Measurements from ENCODE around the gene KCTD6.

Gene KCTD6

DNA sequence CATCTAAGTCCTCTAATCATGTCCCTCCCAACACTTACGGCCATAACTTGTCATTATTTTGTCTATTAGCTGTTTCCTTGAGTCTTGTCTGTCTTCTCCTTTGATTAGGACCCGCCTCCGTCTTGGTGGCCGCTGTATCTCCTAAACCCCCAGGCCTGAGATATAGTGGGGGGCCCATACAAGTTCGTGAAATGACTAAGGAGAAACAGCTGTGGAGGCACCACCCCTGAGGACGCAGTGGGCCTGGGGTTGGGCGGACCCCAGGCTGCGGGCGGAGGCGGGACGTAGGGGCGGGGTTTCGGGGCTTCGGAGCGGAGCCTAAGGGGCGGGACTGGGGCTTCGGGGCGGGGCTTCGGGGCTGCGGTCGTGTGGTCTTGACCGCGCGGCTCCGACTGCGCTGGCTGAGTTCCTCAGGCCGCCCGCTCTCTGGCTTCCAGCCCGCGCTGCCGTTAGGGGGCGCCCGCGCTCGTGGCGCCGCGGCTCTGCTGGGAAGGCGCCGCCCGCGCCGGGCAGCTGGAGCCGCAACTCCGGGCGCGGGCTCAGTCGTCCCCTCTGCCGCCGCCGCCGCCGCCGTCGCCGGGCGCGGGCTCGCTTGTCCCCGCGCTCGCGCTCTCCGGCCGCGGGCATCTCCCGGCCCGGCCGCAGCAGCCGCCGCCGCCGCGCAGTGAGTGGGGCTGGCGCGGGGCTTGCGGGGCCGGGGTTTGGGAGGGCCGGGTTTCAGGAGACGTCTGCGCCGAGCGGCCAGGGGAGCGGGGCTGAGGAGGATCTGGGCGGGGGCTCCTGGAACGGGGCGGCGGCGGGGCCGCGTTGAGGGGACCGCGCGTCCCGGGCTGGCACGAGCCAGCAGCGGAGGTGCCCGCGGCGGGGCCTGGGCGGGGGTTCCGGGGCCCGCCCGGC lies at the start of gene KCTD6:
KCTD6 (plus strand) TSS at position 591 of the 897 bp plus-strand sequence. CDS start 6,660 bp downstream, outside the sequence.
- peak; percentile 81 to 87 (median 86) for DNase-seq

DNA sequence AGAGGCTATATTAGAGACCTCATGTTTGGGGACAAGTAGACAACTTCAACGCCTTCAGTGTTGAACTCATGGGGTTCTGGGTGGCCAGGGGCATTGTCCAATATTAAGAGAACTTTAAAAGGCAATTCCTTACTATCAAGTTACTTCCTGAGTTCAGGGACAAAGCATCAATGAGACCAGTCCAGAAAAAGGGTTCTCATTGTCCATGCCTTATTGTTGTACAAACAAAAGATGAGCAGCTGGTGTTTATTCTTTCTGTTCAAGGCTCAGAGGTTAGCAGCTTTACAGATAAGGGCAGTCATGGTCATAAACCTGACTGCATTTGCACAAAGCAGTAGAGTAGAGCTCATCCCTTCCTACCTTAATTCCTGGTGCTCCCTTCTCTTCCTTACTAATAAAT lies 39.7 kb upstream of the KCTD6 start:
- peak in 2 of 3 experiments; percentile 14 to 46 for DNase-seq

DNA sequence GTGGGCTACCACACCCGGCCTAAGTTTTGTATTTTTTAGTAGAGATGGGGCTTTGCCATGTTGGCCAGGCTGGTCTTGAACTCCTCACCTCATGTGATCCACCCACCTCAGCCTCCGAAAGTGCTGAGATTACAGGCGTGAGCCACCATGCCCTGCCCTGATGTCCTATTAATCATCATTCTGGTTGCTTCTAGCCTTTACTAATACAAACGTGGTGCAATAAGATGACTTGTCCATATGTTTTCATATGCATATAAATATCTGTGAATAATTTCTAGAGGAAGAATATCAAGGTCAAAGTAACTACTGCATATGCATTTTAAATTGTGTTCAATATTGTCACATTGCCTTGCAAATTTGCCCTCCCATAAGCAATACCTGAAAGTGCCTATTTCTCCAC lies 32.7 kb upstream of the KCTD6 start:
- DNase-seq: no peak

DNA sequence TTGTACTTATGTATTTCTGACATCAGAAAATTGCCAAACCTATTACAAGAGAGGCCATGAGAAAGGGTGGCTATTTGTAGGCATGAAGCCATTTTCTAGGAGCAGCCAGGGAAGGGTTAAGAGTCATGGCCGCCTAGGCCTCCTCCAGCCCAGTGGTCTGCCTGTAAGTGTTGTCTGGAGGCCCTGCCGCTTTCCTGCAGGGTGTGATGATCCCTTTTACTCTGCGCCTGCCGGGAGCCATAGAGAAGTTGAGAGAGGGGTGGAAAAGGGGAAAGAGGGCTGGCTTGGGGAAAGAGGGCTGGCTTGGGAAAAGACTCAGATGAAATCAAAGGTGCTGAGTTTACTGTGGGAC lies 29.1 kb upstream of the KCTD6 start:
- DNase-seq: no peak

DNA sequence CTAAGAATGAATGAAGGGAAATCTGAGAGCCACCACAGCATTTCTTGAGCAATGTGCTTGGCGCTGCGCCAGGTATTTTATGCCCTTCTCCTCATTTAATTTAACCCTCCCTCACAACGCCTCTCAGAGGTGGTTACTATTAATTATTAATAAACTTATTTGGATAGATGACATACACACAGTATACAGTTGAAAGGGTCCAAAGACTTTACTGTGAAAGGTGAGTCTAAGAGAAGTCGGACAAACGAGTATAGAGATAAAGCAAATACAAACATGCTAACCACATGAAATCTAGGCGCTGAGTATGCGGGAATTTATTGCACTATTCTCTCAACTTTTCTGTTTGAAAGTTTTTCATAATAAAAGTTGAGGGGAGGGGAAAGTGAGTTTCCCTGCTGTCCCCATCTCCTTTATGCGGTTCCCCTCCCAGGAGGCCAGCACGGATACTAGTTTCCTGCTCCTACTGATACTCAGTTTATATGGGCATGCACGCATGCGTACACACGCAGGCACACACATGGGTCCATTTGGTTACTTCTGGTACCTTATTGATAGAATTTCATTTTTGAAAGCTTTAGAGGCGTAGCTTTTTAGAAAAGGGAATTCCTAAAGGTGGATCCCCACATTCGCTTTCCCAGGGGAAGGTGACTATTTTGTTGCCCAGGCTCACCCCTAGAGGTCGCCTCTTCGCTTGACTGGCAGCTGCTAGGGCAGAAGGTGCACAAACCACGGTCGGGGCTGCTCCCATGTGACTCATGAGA lies 28.5 kb upstream of the KCTD6 start:
- peak; percentile 30 to 63 (median 38) for DNase-seq

DNA sequence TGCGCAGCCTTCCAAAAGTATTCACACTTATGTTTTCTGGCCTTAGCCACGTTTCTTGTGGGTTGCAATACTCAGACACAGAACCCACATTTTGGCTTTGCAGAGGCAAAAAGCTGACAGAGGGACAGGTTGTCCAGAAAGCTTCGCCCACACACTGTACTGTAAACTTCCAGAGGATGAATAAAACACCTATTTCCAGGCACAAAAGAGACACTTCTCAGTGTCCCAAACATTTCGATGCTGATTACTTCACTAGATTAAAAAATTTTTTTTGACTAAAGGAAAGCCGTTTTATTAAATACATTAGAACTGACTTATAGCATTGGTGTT lies 28.0 kb upstream of the KCTD6 start:
- DNase-seq: no peak

DNA sequence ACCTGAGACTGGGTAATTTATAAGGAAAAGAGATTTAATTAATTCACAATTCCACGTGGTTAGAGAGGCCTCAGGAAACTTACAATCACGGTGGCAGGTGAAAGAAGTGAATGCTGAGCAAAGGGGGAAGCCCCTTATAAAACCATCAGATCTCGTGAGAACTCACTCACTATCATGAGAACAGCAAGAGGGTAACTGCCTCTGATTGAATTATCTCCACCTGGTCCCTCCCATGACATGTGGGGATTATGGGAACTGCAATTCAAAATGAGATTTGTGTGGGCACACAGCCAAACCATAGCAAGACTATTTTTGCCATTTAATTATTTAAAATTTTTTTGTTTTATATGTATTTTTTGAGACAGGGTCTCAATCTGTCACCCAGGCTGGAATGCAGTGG lies 27.0 kb upstream of the KCTD6 start:
- DNase-seq: no peak

DNA sequence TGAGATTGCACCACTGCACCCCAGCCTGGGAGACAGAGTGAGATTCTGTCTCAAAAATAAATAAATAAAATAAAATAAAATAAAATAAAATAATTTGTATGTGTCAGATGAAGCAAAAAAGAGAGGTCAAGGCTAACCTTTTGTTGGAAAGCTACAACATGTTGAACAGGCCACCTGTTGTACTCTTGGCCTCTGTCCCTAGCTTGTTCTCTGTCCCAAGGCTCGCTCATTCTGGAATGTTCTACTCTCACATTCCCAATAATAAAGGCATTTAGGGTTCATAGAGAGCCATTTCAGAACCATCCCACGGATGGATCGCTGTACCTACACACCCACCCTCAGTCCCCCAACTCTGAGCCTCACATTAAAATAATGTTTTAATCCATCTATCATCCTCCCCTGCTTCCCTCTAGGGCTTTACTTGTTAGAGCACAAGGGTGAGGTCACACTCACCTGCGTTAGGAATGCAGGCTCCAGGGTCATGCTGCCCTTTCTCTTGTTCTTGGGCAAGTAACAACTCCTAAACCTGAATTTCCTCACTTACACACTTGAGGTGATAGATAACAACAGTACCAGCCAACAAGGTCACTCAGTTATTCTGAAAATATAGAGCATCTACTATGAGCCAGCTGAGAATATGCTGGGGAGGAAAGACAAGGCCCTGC lies 24.9 kb upstream of the KCTD6 start:
- no peak for DNase-seq

DNA sequence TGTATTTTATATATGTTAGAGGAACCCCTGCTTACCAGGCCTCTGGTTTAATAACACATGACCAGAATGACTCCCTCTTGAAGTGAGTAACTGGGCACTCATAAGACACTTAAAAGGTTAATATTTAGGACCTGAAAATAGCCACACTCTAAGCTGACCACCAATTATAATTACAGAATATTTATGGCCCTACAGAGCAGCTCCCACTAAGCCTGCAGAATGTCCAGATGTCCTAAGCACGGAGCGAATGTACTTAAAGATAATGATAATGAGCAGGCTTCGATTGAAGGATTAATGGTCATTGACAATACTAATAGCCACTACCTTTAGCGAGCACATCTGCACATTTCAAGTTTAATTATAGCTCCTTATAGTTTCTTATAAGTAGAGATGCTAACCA lies 22.8 kb upstream of the KCTD6 start:
- peak in 2 of 3 experiments; percentile 10 to 76 for DNase-seq

DNA sequence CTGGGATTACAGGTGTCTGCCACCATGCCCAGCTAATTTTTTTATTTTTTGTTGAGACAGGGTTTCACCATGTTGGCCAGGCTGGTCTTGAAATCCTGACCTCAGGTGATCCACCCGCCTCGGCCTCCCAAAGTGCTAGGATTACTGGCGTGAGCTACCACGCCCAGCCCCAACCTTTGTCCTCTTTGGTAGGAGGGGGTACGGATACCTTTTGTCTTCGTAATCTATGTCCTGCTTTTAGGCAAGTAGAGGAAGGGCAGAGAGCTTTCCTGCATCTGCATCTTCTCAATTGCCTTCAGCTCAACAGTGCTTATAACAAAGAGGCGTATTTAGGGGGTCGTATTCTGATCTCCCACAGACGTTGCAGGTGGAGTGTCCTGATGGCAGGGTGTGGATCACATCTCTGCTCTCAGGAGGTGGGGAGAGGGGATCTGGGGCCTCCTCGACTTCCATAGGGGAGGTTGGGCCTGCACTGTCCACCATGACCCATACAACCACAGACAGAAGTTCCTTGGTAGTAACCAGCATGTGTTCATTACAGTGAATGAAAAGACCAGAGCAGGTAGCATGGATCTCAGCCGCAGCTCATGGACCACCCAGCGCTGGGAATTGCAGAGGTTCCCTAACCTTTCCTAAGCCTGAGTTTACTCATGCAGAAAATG lies 21.4 kb upstream of the KCTD6 start:
- DNase-seq: no peak

DNA sequence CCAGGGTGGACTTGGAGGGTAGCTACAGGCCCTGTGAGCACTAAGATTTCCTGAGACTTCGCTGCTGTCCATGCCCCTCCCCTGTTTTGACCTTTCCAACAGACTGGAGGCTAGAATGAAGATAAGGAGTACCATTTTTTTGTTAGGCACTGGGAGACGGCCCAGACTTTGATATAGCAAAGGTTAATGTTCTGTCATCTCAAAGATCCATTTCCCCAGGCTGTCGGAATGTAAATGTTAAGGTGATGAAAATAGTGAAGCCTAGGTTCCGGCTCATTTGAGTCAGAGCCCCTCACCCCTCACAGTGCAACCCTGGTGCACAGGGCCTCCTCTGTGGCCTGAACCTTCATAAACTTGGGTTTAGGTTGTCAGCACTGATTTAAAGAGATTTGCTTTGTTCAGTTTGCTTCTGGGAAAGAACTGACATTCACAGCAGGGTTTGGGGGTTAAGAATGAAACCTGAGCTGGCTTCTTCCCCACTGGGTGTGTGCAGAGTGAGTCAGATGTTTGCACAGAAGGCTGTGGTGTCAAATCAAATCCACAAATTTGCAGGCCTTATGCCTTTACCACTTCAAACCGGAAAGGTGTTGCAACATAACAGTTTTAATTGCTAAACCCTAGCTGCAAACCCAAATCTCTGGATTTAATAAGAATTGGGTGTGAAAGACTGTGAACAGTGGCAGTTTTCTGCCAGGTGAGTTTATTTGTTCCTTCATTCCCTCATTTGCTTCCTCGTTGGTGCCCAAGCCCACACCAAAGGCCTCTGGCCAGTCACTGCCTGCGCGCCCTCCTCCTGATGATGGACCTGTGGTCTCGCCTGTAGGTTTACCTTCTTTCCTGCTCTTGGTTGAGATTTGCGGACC lies 20.6 kb upstream of the KCTD6 start:
- DNase-seq: peak; percentile 65 to 95 (median 80)

DNA sequence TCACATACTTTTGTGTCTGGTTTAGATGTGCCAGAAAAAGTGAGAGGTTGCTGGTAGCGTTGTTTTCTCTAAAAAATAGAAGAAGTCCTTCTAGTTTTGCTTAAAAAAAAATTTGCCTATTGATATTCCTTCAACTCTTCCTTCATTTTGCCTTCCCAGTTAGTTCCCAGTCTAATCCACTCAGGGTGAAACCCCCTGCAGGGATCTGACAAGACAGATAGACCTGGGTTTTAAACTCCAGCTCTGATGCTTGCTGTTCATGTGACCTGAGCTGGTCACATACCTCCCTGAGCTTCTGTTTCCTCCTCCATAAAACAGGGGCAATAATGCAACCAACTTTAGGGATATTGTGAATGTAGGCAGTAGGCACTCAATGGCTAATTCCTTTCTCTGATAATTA lies 18.6 kb upstream of the KCTD6 start:
- DNase-seq: no peak

DNA sequence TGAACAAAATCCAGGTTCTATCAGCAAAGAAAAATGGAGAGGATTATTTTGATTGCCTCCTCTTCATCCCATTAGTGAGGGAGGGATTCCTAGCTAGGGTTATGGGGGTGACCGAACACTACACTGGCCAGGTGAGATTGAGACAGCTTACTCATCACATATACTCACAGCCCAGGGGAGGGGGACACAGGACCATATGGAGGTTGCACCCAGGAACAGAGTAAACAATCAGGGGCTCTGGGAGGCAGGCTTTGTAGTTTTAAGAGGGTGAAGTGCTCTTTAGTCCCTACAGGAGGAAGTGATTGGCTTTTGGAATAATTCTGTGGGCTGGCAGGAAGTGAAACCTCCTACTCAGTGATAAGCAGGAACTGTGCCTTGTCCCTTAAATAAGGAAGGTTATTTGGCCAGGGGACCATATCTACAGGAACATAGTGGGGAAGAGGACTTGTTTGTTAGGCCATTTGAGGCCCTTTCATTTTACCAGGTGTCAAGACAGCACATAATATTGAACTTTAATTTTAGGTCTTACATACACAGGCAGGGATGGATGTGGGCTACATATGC lies 17.5 kb upstream of the KCTD6 start:
- DNase-seq: peak in 1 of 3 experiments; percentile 7

DNA sequence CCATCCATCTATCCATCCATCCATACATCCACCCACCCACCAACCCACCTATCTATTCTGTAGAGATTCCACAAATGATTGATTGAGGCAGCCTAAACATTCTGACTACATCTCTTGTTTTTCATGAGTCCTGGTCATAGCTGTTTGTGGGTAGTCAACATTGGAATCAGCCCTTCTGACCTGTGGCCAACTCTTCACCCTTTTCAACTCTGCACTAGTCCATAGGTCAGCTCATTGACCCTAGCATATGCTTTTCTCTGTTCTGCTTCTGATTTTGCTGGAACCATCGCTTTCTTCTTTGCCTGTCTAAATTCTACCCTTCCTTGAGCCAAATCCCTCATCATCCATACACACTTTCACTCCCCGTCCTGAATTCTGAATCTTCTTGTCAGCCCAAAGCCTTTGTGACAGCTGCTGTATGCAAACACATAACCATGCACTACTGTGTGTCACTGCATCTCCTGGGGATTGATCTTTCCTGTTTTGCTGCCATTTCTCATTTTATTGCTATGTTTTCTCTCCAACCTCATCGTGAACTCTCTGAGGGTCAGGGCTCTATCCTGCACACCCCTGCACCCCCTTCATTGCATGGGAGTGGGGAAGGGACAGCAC lies 16.8 kb upstream of the KCTD6 start:
- no peak for DNase-seq

DNA sequence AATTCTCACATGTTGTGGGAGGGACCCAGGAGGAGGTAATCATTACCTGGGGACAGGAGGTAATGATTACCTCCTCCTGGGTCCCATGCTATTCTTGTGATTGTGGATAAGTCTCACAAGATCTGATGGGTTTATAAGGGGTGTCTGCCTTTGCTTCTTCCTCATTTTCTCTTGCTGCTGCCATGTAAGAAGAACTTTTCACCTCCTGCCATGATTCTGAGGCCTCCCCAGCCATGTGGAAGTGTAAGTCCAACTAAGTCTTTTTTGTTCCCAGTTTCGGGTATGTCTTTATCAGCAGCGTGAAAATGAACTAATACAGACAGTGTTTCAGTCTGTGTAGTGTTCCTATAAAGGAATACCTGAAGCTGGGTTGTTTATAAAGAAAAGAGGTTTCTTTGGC lies 13.1 kb upstream of the KCTD6 start:
- DNase-seq: no peak

DNA sequence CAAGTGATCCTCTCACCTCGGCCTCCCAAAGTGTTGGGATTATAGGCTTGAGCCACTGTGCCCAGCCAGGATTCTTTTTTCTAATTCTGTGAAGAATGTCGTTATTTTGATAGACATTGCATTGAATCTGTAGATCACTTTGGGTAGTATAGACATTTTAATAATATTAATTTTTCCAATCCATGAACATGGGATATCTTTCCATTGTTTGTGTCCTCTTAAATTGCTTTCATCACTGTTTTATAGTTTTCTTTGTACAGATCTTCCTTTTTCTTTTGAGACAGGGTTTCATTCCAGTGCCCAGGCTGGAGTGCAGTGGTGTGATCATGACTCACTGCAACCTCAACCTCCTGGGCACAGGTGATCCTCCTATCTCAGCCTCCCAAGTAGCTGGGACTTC lies 11.6 kb upstream of the KCTD6 start:
- no peak for DNase-seq

DNA sequence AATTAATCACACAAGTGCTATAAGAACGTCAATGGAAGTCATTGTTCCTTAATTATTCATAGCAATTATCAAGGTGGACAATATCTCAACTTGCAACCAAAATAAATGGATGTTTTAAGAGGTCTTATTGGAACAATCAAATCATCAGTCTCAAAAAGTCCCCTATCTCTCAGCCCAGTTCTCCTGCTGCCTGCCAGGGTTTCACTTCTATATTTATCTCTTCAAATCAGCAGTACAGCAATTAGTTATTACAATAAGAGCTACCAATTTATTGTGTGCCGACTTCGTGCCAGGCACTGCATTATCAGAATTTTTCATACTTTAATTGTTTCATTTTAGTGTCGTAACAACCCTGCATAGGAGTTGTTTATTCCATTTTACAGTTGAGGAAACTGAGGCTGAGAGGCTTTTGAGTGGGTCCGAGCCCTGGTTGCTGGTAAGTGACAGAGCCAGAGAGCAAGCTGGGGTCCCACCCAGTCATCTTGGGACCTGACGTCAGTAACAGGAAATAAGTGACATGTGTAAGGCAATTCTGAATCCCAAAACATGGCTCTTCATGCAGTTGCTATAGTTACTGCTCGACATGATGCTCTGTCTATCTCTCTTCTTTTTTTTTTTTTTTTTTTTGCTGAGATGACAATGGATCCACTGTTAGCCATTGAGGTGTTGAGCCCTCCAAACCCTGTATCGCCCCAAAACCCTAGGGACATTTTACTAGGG lies 8.8 kb upstream of the KCTD6 start:
- DNase-seq: peak in 1 of 3 experiments; percentile 45

DNA sequence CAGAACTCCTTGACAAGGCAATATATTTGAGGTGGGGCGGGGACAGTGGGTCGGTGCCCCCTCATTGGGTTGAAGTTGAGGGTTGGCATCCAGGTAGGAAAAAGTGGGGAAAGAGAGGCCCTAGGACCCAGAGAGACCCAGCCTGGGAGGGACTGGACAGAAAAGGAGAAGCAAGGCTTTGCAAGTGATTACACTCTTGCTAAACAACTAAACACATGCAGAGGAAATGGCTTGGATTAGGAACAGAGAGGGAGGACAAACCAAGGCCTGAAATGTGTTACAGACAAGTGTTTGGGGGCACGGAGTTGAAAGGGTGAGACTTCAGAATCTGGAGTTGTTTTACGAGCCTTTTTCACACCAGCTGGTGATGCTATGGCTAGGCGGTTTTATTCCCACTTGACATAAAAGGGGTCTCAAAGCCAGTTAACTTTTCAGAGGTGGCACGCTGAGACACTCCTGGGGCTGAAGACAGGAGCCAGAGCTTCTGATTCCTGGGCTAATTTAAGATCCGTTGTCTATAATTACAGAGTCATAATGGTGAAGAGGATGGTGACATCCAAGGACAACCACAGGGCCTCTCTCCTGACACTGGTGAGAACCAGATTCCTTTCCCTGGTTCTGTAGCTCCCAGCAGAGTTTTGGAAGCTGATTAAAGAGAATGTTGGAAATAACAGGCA lies 7.7 kb upstream of the KCTD6 start:
- peak in 1 of 3 experiments; percentile 14 for DNase-seq

DNA sequence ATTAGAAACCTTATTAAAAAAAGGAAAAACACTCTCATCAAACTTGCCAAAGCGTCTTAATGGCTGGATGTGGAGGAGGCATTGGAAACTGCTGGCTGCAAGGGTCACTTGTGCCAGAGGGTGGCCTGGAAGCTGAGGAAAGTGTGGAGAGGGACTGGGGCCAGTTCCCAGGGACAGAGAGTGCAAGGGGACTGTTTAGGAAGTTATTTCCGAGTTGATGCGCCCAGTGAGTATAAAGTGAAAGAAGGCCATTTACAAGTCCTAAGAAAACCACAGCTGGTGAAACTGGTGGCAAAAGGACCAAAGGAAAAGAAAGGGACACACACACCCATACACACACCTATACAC lies 7.2 kb upstream of the KCTD6 start:
- no peak for DNase-seq

DNA sequence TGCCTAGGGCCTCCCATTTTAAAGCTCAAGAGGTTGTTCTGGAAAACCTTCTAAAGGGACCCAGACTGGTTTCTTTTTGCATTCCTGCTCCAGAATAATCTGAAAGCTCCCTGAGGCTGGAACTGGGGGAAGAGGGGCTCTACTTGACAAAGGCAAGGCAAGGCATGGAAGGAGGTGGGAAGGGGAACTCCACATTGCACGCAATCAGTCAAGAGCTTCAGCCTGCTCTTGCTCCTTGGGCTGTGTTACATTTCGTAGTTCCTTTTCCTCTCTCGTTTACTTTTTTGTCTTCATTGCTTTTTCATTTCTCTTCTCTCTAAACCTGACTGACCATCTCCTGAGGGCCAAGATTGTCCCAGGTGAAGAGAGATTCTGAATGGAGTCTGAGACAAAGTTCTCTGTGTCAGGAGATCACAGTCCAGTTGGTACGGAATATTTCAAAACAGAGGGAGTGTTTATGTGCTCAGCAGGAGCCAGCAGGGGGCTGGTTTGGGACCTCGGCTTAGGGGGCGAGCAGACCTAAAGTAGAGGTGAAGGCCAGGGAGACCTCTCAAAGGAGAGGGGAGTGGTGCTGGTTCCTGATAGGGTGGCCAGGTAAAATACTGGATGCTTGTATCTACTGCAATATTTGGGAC lies 6.0 kb upstream of the KCTD6 start:
- DNase-seq: no peak

Measured in NCI-H1417 (cell line).